MCF 10A (cell line): Measurements from ENCODE around the gene TFDP1. TPM values are rescaled to one million over a fixed set of nuclear protein-coding genes. Genes with fewer than 3 reads are reported as not detected.

Experiments used
- BruUV-seq: library from RNA; stranded (reverse); fragments of 400-500 nt; replicated peaks from 2 replicates; lab custom pipeline; 2021; lab: Mats Ljungman, UMichigan
- CTCF ChIA-PET: fragments of 300-600 bp; sonication (Branson Sonifier 250); formaldehyde crosslinking; extraction: SDS; loops from one replicate; lab custom pipeline; 2021; ENCODE audit warnings: antibody characterized with exemption, inconsistent platforms; lab: Yijun Ruan, JAX
- POLR2A ChIA-PET: fragments of 300-600, 350-650 bp; sonication (Branson Sonifier 250); formaldehyde crosslinking; extraction: SDS; loops from one replicate; lab custom pipeline; 2020; ENCODE audit warnings: antibody characterized with exemption, inconsistent platforms; lab: Yijun Ruan, JAX
- DNase-seq: peaks from one replicate; pipeline ENCODE4 v3.0.0-alpha.2; 2018; ENCODE audit not compliant: unreplicated experiment
- H3K27ac Mint-ChIP-seq: one replicate; pipeline ENCODE4 v1.8.0; 2022; ENCODE audit warnings: mild to moderate bottlenecking, low read depth, mixed read lengths; ENCODE audit not compliant: unreplicated experiment
- H3K27me3 Mint-ChIP-seq: one replicate; pipeline ENCODE4 v1.8.0; 2022; ENCODE audit warnings: mixed read lengths; ENCODE audit not compliant: insufficient read depth, unreplicated experiment
- H3K36me3 Mint-ChIP-seq: one replicate; pipeline ENCODE4 v1.8.0; 2022; ENCODE audit warnings: mild to moderate bottlenecking, moderate library complexity, mixed read lengths; ENCODE audit not compliant: insufficient read depth, unreplicated experiment
- H3K4me1 Mint-ChIP-seq: one replicate; pipeline ENCODE4 v1.8.0; 2022; ENCODE audit warnings: mixed read lengths; ENCODE audit not compliant: insufficient read depth, unreplicated experiment
- H3K4me3 Mint-ChIP-seq: one replicate; pipeline ENCODE4 v1.8.0; 2022; ENCODE audit warnings: mild to moderate bottlenecking, moderate library complexity, mixed read lengths; ENCODE audit not compliant: unreplicated experiment
- H3K9me3 Mint-ChIP-seq: one replicate; pipeline ENCODE4 v1.8.0; 2022; ENCODE audit warnings: mixed read lengths; ENCODE audit not compliant: unreplicated experiment
- CTCF ChIP-seq: fragments of 200-600 bp; IDR thresholded peaks from one replicate; pipeline ENCODE4 v1.8.0; 2022; ENCODE audit warnings: antibody characterized with exemption, mild to moderate bottlenecking; ENCODE audit not compliant: unreplicated experiment
- intact Hi-C: fragments of 100-400 bp; cut with micrococcal nuclease; formaldehyde crosslinking; loops from 2 replicates; pipeline ENCODE4 v1.14.1; 2022
- total RNA-seq: library from RNA; stranded (reverse); gene quantifications from 2 replicates; pipeline ENCODE4 v1.2.3, GENCODE V29; 2022

The TFDP1 gene
- total RNA-seq, 1 experiment from 2014 or later, result 100 TPM

GRCh38 chr13:113638806-113639205 lies 54.3 kb downstream of the TFDP1 start:
- BruUV-seq, result no TSS peak
- Mint-ChIP-seq H3K36me3 (peaks cover 76% of the 10 kb centered on the region), H3K9me3 (peaks cover 9% of the 10 kb centered on the region), H3K27me3 (no peaks in the 10 kb centered on the region), H3K4me3 (no peak overlapping the region), H3K27ac (no peak overlapping the region), H3K4me1 (no peaks in the 10 kb centered on the region)
- ChIA-PET CTCF (interaction anchor here (0.5 kb wide), 1 partner anchor 315 kb away, joined by 3 read pairs; no protein-coding TSS in a partner anchor), POLR2A (no interaction called here)
- intact Hi-C loops, result no loop called here
- TF ChIP-seq CTCF, result no peak
- no peak for DNase-seq

GRCh38 chr13:113639616-113640262 lies 55.2 kb downstream of the TFDP1 start:
- Mint-ChIP-seq H3K4me3 (no peak overlapping the region), H3K27me3 (no peaks in the 10 kb centered on the region), H3K4me1 (no peaks in the 10 kb centered on the region), H3K36me3 (peaks cover 73% of the 10 kb centered on the region), H3K27ac (no peak overlapping the region), H3K9me3 (peaks cover 9% of the 10 kb centered on the region)
- CTCF ChIA-PET, result no interaction called here
- no TSS peak for BruUV-seq
- no peak for TF ChIP-seq CTCF
- intact Hi-C loops, result no loop called here
- DNase-seq, result no peak
- POLR2A ChIA-PET, result interaction anchor here (0.7 kb wide), 1 partner anchor 151 kb away, joined by 3 read pairs; no protein-coding TSS in a partner anchor

- POLR2A ChIA-PET, result interaction anchor here (0.6 kb wide), 1 partner anchor 628 kb away, joined by 3 read pairs; no protein-coding TSS in a partner anchor
- peaks cover 9% of the 10 kb centered on the region for H3K9me3 Mint-ChIP-seq
- no peak for TF ChIP-seq CTCF
- intact Hi-C loops, result no loop called here
- H3K36me3 Mint-ChIP-seq, result peaks cover 58% of the 10 kb centered on the region
- no peak overlapping the region for H3K27ac Mint-ChIP-seq
- H3K4me3 Mint-ChIP-seq, result no peak overlapping the region
- BruUV-seq, result no TSS peak
- CTCF ChIA-PET, result no interaction called here
- H3K4me1 Mint-ChIP-seq, result no peaks in the 10 kb centered on the region
- H3K27me3 Mint-ChIP-seq, result no peaks in the 10 kb centered on the region
- DNase-seq, result no peak
Measured at GRCh38 chr13:113641426-113641825, 56.9 kb downstream of the TFDP1 start.

GRCh38 chr13:113642563-113642962 lies 58.0 kb downstream of the TFDP1 start:
- Mint-ChIP-seq H3K36me3 (peaks cover 47% of the 10 kb centered on the region), H3K27me3 (no peaks in the 10 kb centered on the region), H3K27ac (peak overlapping the region; percentile 16), H3K4me3 (no peak overlapping the region), H3K4me1 (peaks cover 2% of the 10 kb centered on the region), H3K9me3 (peaks cover 9% of the 10 kb centered on the region)
- no peak for DNase-seq
- ChIA-PET POLR2A (no interaction called here), CTCF (no interaction called here)
- no TSS peak for BruUV-seq
- intact Hi-C loops, result no loop called here
- no peak for TF ChIP-seq CTCF
